ENCODE data around the gene SVIL.

- TF ChIP-seq CTCF (optimal IDR thresholded peaks at IDR 0.05 in 1 of 3, IDR thresholded peaks at IDR 0.05 in 1 of 3, conservative IDR thresholded peaks at IDR 0.05 in 1 of 3; ENCODE audit: extremely low read depth in 1 of 3, insufficient read depth in 2 of 3, low read length in 3 of 3): no peak
- TF ChIP-seq EZH2 (IDR thresholded peaks at IDR 0.05; ENCODE audit: low read length): no peak
Observed at GRCh38 chr10:29583674-29584073, 51.1 kb downstream of the SVIL start.

All from keratinocyte (primary cell).